Measurements from ENCODE around the gene DPM3. TPM values are rescaled to one million over a fixed set of nuclear protein-coding genes. Genes with fewer than 3 reads are reported as not detected.

Gene DPM3
- total RNA-seq, 6 experiments from 2014 or later, result 50.4 to 106 (median 60.4) TPM

DNA sequence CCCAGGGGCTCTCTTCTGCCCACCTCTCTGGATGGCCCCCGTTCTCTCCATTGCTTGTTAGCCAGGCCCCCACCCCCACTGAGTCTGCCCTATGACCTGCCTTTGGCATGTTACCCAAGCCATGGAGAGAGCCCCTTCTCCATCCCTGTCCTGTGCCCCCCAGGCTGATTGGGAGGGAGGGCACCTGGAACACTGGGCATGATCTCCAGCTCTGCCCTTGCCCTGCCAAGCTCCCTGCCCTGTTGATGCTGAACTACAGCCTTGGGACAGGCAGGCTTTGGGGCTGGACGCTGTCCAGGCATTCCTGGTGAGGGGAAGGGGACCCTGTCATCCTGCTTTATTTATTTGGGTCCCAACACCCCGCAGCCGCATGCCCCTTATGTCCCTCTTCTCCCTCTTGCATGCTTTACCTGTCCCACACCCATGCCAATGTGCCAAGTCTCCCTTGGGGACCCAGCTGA is 44.0 kb upstream of the DPM3 start:
- ATAC-seq, result no peak
- Histone ChIP-seq H3K4me3 (no peak overlapping the region), H3K27ac (no peak overlapping the region), H3K36me3 (no peaks in the 10 kb centered on the region), H3K9me3 (no peaks in the 10 kb centered on the region), H3K4me1 (no peaks in the 10 kb centered on the region), H3K27me3 (no peaks in the 10 kb centered on the region)
- intact Hi-C loops (cut with DNase I), result no loop called here
- WGBS (ENCODE audit: insufficient coverage, low coverage, low lambda C conversion rate, missing lambda C conversion rate), result 100% methylated on average over 3 of the region's 4 CpGs
- peak in 2 of 3 donors; percentile 15 to 49 for DNase-seq
- TF ChIP-seq POLR2A (IDR thresholded peaks at IDR 0.05), result no peak
- TF ChIP-seq, protein P1, sequence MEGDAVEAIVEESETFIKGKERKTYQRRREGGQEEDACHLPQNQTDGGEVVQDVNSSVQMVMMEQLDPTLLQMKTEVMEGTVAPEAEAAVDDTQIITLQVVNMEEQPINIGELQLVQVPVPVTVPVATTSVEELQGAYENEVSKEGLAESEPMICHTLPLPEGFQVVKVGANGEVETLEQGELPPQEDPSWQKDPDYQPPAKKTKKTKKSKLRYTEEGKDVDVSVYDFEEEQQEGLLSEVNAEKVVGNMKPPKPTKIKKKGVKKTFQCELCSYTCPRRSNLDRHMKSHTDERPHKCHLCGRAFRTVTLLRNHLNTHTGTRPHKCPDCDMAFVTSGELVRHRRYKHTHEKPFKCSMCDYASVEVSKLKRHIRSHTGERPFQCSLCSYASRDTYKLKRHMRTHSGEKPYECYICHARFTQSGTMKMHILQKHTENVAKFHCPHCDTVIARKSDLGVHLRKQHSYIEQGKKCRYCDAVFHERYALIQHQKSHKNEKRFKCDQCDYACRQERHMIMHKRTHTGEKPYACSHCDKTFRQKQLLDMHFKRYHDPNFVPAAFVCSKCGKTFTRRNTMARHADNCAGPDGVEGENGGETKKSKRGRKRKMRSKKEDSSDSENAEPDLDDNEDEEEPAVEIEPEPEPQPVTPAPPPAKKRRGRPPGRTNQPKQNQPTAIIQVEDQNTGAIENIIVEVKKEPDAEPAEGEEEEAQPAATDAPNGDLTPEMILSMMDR (IDR thresholded peaks at IDR 0.05), result no peak

DNA sequence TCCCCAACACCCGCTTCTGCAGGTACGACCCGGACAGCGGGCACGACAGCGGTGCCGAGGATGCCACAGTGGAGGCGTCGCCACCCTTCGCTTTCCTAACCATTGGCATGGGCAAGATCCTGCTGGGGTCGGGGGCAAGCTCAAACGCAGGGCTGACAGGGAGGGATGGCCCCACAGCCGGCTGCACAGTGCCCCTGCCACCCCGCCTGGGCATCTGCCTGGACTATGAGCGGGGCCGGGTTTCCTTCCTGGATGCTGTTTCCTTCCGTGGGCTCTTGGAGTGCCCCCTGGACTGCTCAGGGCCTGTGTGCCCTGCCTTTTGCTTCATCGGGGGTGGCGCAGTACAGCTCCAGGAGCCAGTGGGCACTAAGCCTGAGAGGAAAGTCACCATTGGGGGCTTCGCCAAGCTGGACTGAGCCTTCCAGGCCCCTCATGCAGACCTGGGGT is 43.5 kb upstream of the DPM3 start:
- Histone ChIP-seq H3K27me3 (no peaks in the 10 kb centered on the region), H3K9me3 (no peaks in the 10 kb centered on the region), H3K36me3 (no peaks in the 10 kb centered on the region), H3K4me1 (no peaks in the 10 kb centered on the region), H3K4me3 (no peak overlapping the region), H3K27ac (no peak overlapping the region)
- TF ChIP-seq POLR2A (IDR thresholded peaks at IDR 0.05), result no peak
- TF ChIP-seq, protein P1 (IDR thresholded peaks at IDR 0.05), result no peak
- WGBS (ENCODE audit: insufficient coverage, low coverage, low lambda C conversion rate, missing lambda C conversion rate), result 79% methylated on average over 12 of the region's 20 CpGs
- ATAC-seq (no peak), DNase-seq (peak in 2 of 3 donors; percentile 10 to 53)
- intact Hi-C loops (cut with DNase I), result no loop called here

DNA sequence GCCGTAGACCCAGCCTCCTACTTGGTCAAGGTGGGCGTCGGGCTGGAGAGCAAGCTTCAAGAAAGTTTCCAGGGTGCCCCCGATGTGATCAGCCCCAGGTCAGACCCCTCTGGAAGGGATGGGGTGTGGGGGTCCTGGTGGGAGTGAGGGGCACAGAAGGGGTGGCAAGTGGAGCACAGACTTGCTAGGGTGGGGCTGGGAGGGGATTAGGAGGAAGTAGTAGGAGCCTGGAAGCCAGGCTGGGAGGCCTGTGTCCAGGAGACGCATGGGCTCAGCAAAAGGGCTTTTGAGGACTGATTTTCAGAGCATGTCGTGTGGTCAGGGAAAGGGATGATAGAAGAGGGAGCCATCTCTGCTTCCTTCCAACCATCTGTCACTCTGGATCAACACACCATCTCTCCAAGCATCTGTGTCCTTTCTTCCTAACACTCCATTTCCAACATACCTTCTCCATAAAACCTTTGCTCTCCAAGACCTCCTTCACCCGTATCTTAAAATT is 41.8 kb upstream of the DPM3 start:
- Histone ChIP-seq H3K27me3 (no peaks in the 10 kb centered on the region), H3K9me3 (no peaks in the 10 kb centered on the region), H3K27ac (no peak overlapping the region), H3K4me1 (no peaks in the 10 kb centered on the region), H3K36me3 (no peaks in the 10 kb centered on the region), H3K4me3 (no peak overlapping the region)
- intact Hi-C loops (cut with DNase I), result no loop called here
- DNase-seq (no peak), ATAC-seq (no peak)
- TF ChIP-seq, protein P1 (IDR thresholded peaks at IDR 0.05), result no peak
- TF ChIP-seq POLR2A (IDR thresholded peaks at IDR 0.05), result no peak
- 76% methylated on average over 5 of the region's 7 CpGs for WGBS (ENCODE audit: insufficient coverage, low coverage, low lambda C conversion rate, missing lambda C conversion rate)

DNA sequence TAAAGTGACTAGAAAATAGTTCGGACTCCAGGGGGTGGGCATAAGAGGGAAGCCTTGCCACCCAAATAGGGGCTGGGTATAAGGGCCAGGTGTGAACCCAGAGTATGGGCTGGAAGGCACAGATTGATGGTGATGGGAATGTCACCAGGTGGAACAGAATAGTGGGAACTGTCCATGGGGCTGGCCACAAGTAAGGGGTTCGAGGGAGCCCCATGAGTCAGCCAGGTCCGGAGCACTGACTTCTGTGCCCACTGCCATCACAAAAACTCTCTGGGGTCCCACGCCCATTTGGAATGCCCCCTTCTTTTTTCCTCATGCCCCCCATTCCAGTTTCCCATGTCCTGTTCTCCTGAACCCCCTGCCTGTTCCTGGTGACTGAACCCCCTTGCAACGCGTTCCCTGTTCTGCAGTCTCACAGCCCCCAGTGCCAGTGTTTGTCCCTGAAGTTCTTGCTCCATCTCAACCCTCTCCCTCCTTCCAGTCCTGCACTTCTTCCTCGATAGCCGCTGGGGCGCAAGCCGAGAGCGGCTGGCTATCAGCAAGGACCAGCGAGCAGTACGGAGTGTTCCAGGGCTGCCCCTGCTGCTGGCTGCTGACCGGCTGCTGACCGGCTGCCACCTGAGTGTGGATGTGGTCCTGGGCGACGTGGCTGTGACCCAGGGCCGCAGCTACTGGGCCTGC is 41.2 kb upstream of the DPM3 start:
- Histone ChIP-seq H3K27ac (no peak overlapping the region), H3K9me3 (no peaks in the 10 kb centered on the region), H3K4me3 (no peak overlapping the region), H3K36me3 (no peaks in the 10 kb centered on the region), H3K27me3 (no peaks in the 10 kb centered on the region), H3K4me1 (no peaks in the 10 kb centered on the region)
- TF ChIP-seq, protein P1 (IDR thresholded peaks at IDR 0.05), result no peak
- TF ChIP-seq POLR2A (IDR thresholded peaks at IDR 0.05), result no peak
- ATAC-seq, result no peak
- WGBS (ENCODE audit: insufficient coverage, low coverage, low lambda C conversion rate, missing lambda C conversion rate), result 87% methylated on average over 14 of the region's 18 CpGs
- intact Hi-C loops (cut with DNase I), result no loop called here
- DNase-seq, result peak in 2 of 3 donors; percentile 40 to 43

Data from right lobe of liver (tissue), 6 donors.